OCI-LY7 (cell line): Measurements from ENCODE around the gene S1PR1. TPM values are rescaled to one million over a fixed set of nuclear protein-coding genes. Genes with fewer than 3 reads are reported as not detected.

Experiments used
- BruUV-seq: library from RNA; stranded (reverse); fragments of 400-500 nt; replicated peaks from 2 replicates; lab custom pipeline; 2021; lab: Mats Ljungman, UMichigan
- CTCF ChIA-PET: fragments of 300-600 bp; sonication (Branson Sonifier 250); formaldehyde crosslinking; loops from one replicate; lab custom pipeline; 2022; ENCODE audit warnings: antibody characterized with exemption; ENCODE audit not compliant: unreplicated experiment; lab: Charles Lee
- POLR2A ChIA-PET: fragments of 300-600 bp; sonication (Branson Sonifier 250); formaldehyde crosslinking; loops from one replicate; lab custom pipeline; 2022; ENCODE audit warnings: antibody characterized with exemption; lab: Charles Lee
- DNase-seq: peaks from one replicate; pipeline ENCODE4 v3.0.0-alpha.2; 2015; ENCODE audit warnings: low spot score
- H2AFZ ChIP-seq: fragments of 200-600 bp; sonication (generic), shearing (Covaris generic); 2 replicates; pipeline ENCODE4 v1.6.1; 2014; ENCODE audit warnings: mild to moderate bottlenecking, antibody characterized with exemption, low read length, moderate library complexity
- H3K27ac ChIP-seq: fragments of 200-600 bp; sonication (generic); 2 replicates; pipeline ENCODE4 v1.5.1; 2014; ENCODE audit warnings: mixed run types, low read depth, mild to moderate bottlenecking, moderate library complexity, low read length, inconsistent platforms; ENCODE audit not compliant: poor library complexity, severe bottlenecking
- H3K36me3 ChIP-seq: fragments of 200-600 bp; sonication (generic); 2 replicates; pipeline ENCODE4 v1.6.1; 2014; ENCODE audit warnings: mild to moderate bottlenecking, antibody characterized with exemption, low read length, moderate library complexity, mixed read lengths; ENCODE audit not compliant: insufficient read depth
- H3K4me1 ChIP-seq: fragments of 200-600 bp; sonication (generic); 2 replicates; pipeline ENCODE4 v1.5.1; 2014; ENCODE audit warnings: mild to moderate bottlenecking, low read length; ENCODE audit not compliant: insufficient read depth, poor library complexity, severe bottlenecking
- H3K4me2 ChIP-seq: fragments of 200-600 bp; sonication (generic); 2 replicates; pipeline ENCODE4 v1.6.1; 2014; ENCODE audit warnings: mild to moderate bottlenecking, low read length
- H3K4me3 ChIP-seq: fragments of 200-600 bp; sonication (generic); 2 replicates; pipeline ENCODE4 v1.5.1; 2014; ENCODE audit warnings: mild to moderate bottlenecking, low read depth, low read length; ENCODE audit not compliant: poor library complexity, severe bottlenecking
- H3K79me2 ChIP-seq: fragments of 200-600 bp; sonication (generic); 2 replicates; pipeline ENCODE4 v1.6.1; 2016; ENCODE audit warnings: low read depth, mild to moderate bottlenecking, low read length, moderate library complexity, mixed read lengths; ENCODE audit not compliant: insufficient read depth
- H3K9me2 ChIP-seq: fragments of 200-600 bp; sonication (generic); 2 replicates; pipeline ENCODE4 v1.6.1; 2016; ENCODE audit warnings: mild to moderate bottlenecking, low read length, mixed read lengths; ENCODE audit not compliant: insufficient read depth
- H3K9me3 ChIP-seq: fragments of 200-600 bp; sonication (generic); 2 replicates; pipeline ENCODE4 v1.6.1; 2014; ENCODE audit warnings: mild to moderate bottlenecking, mixed run types, low read length, mixed read lengths
- H4K20me1 ChIP-seq: fragments of 200-600 bp; sonication (generic); 2 replicates; pipeline ENCODE4 v1.6.1; 2014; ENCODE audit warnings: mild to moderate bottlenecking, antibody characterized with exemption, low read length, moderate library complexity, mixed read lengths; ENCODE audit not compliant: insufficient read depth
- CTCF ChIP-seq: fragments of 200-600 bp; sonication (generic); conservative IDR thresholded peaks from 2 replicates; pipeline ENCODE4 v1.5.1; 2014; ENCODE audit warnings: mild to moderate bottlenecking, antibody characterized with exemption, low read length, moderate library complexity, mixed read lengths
- EZH2phosphoT487 ChIP-seq: fragments of 200-600 bp; sonication (generic); IDR thresholded peaks from 2 replicates; pipeline ENCODE4 v1.6.1; 2018; ENCODE audit warnings: low read depth, borderline replicate concordance, mild to moderate bottlenecking, mixed run types, antibody characterized with exemption, low read length, moderate library complexity, mixed read lengths
- intact Hi-C: fragments of 100-400 bp; cut with micrococcal nuclease; formaldehyde crosslinking; loops from one replicate; pipeline ENCODE4 v1.10.0; 2022; ENCODE audit not compliant: unreplicated experiment
- total RNA-seq, 2 experiments: library from RNA; depleted of rRNA in 1 of 2; stranded (reverse); fragments of >200 nt in 1 of 2; shearing (Covaris generic) in 1 of 2; gene quantifications; 2 replicates each; pipeline ENCODE4 v1.2.3, GENCODE V29; 2014 to 2022

The S1PR1 gene
- total RNA-seq, 2 experiments from 2014 or later: 0.41 TPM; not detected in 1

GRCh38 chr1:101219924-101220870, 16.6 kb upstream of the S1PR1 start:
- no peak overlapping the region for H2AFZ ChIP-seq
- ChIA-PET CTCF (no interaction called here), POLR2A (interaction anchor here (0.9 kb wide), 1 partner anchor 34 kb away, joined by 3 read pairs; no protein-coding TSS in a partner anchor)
- DNase-seq: no peak
- no peaks in the 10 kb centered on the region for H3K9me2 ChIP-seq
- H3K4me3 ChIP-seq: no peak overlapping the region
- intact Hi-C loops: no loop called here
- H3K36me3 ChIP-seq: no peaks in the 10 kb centered on the region
- no peak overlapping the region for H3K4me2 ChIP-seq
- no peak for TF ChIP-seq CTCF
- peaks cover 10% of the 10 kb centered on the region for H3K4me1 ChIP-seq
- H3K9me3 ChIP-seq: no peaks in the 10 kb centered on the region
- BruUV-seq: no TSS peak
- no peak overlapping the region for H3K27ac ChIP-seq
- no peaks in the 10 kb centered on the region for H3K79me2 ChIP-seq
- H4K20me1 ChIP-seq: no peaks in the 10 kb centered on the region

- no peak overlapping the region for H3K4me2 ChIP-seq
- H3K4me1 ChIP-seq: peaks cover 10% of the 10 kb centered on the region
- H3K36me3 ChIP-seq: no peaks in the 10 kb centered on the region
- CTCF ChIA-PET: no interaction called here
- no peak for DNase-seq
- BruUV-seq: no TSS peak
- no peaks in the 10 kb centered on the region for H4K20me1 ChIP-seq
- H3K27ac ChIP-seq: no peak overlapping the region
- H3K79me2 ChIP-seq: no peaks in the 10 kb centered on the region
- intact Hi-C loops: no loop called here
- POLR2A ChIA-PET: interaction anchor here (0.6 kb wide), 1 partner anchor 25 kb away, joined by 3 read pairs; no protein-coding TSS in a partner anchor
- no peak overlapping the region for H2AFZ ChIP-seq
- no peaks in the 10 kb centered on the region for H3K9me3 ChIP-seq
- H3K9me2 ChIP-seq: no peaks in the 10 kb centered on the region
- H3K4me3 ChIP-seq: no peak overlapping the region
- TF ChIP-seq EZH2phosphoT487: no peak
- no peak for TF ChIP-seq CTCF
Measured at GRCh38 chr1:101220906-101221305, 15.9 kb upstream of the S1PR1 start.

GRCh38 chr1:101221945-101222429, 14.8 kb upstream of the S1PR1 start:
- H4K20me1 ChIP-seq: no peaks in the 10 kb centered on the region
- H3K4me3 ChIP-seq: no peak overlapping the region
- peak; percentile 27 for DNase-seq
- TF ChIP-seq EZH2phosphoT487 (no peak), CTCF (no peak)
- ChIA-PET CTCF (no interaction called here), POLR2A (interaction anchor here (0.7 to 1.0 kb wide), 3 partner anchors 11 to 260 kb away, joined by 3 read pairs; no protein-coding TSS in a partner anchor)
- H3K4me1 ChIP-seq: peaks cover 10% of the 10 kb centered on the region
- intact Hi-C loops: no loop called here
- no peak overlapping the region for H3K27ac ChIP-seq
- no peaks in the 10 kb centered on the region for H3K9me2 ChIP-seq
- H3K9me3 ChIP-seq: no peaks in the 10 kb centered on the region
- H3K4me2 ChIP-seq: peak overlapping the region; percentile 47
- no peaks in the 10 kb centered on the region for H3K36me3 ChIP-seq
- no peaks in the 10 kb centered on the region for H3K79me2 ChIP-seq
- H2AFZ ChIP-seq: peak overlapping the region; percentile 69; the same call in 1 of the 2 replicates
- no TSS peak for BruUV-seq
